ENCODE results near the gene RBM19.

Gene RBM19

DNA sequence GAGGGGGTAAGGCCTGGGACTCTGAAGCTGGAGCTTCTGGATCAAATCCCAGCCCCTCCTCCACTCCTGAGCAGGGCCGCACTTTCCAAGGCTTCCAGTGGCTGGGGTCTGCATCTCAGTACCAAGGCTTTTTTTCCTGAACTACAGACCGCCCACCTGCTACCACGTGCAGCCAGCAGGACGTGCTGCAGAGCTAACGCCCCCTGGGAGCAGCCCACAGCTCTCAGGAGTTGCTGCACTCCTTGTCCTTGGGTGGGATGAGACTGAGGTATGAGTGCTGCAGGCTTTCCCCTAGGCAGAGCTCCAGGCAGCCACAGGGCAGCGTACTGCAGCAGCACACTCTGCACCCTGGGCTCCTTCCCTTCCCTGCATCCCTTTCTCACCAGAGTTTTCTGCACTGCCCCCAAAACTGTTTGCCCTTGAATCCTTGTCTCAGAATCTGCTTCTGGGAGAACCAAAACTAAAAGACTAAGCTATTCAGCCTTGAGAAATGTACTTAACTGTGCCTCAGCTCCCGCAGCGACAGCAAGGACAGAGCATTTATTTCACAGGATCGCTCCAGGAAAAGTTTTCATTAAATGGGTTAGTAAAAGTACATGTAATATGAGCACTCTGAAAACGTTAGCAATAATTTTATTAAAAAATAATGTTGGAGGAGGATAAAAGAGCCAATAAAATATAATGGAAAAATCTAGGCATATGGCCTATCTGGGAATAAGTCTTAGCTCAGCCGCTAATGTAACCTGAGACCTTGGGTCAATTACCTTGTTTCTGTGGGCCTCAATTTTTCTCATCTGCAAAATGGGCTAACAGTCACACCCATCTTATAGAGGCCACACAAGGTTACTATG lies 25.5 kb downstream of the RBM19 start:
- in situ Hi-C loops (cut with MboI; ENCODE audit: low sequenced_read_pairs, unreplicated experiment), result no loop called here
- TF ChIP-seq, protein P1, sequence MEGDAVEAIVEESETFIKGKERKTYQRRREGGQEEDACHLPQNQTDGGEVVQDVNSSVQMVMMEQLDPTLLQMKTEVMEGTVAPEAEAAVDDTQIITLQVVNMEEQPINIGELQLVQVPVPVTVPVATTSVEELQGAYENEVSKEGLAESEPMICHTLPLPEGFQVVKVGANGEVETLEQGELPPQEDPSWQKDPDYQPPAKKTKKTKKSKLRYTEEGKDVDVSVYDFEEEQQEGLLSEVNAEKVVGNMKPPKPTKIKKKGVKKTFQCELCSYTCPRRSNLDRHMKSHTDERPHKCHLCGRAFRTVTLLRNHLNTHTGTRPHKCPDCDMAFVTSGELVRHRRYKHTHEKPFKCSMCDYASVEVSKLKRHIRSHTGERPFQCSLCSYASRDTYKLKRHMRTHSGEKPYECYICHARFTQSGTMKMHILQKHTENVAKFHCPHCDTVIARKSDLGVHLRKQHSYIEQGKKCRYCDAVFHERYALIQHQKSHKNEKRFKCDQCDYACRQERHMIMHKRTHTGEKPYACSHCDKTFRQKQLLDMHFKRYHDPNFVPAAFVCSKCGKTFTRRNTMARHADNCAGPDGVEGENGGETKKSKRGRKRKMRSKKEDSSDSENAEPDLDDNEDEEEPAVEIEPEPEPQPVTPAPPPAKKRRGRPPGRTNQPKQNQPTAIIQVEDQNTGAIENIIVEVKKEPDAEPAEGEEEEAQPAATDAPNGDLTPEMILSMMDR (IDR thresholded peaks at IDR 0.05; ENCODE audit: borderline replicate concordance, control extremely low read depth, extremely low read depth, insufficient read depth, missing control alignments), result no peak
- DNase-seq (ENCODE audit: low spot score), result no peak

DNA sequence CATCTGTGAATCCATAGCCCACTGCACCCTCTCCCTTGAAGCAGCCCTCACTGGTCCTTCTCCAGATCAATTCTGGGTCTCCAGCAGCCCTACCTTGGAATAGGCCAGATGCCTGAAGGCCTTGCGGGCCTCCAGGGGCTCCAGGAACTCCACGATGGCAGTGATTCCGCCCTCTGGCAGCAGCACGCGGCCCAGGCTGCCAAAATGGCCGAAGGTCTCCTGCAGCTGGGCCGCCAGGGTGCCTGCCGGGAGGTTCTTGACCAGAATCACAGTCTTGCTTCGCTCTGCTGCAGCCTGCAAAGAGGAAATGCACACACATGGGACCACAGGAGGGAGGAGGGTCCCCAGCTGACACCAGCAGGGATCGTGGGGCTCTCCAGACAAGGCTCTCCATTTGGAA lies 26.3 kb downstream of the RBM19 start:
- no peak for DNase-seq (ENCODE audit: low spot score)
- TF ChIP-seq, protein P1 (IDR thresholded peaks at IDR 0.05; ENCODE audit: borderline replicate concordance, control extremely low read depth, extremely low read depth, insufficient read depth, missing control alignments), result no peak
- in situ Hi-C loops (cut with MboI; ENCODE audit: low sequenced_read_pairs, unreplicated experiment), result no loop called here

- no peak for DNase-seq (ENCODE audit: low spot score)
- in situ Hi-C loops (cut with MboI; ENCODE audit: low sequenced_read_pairs, unreplicated experiment), result no loop called here
- TF ChIP-seq, protein P1 (IDR thresholded peaks at IDR 0.05; ENCODE audit: borderline replicate concordance, control extremely low read depth, extremely low read depth, insufficient read depth, missing control alignments), result no peak
Measured at GRCh38 chr12:113938471-113938870, 27.7 kb downstream of the RBM19 start.

DNA sequence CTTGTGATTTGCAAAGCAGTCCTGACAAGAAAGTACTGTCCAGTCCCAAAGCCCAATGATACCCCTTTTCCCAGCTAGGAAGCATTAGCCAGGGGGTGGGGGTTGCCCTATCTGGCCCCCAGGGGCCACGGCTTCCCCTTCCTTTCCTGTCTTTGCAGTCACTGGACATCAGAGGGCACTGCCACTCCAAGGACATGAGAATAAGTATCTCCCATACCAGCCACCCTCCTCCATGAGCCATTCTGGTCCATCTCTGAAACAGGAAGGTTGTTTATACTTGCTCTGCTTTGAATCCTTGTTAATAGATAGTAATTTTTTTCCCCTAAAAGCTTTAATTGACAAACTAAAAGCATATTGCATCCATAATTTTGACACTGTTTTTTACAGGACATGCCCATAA lies 29.7 kb downstream of the RBM19 start:
- TF ChIP-seq, protein P1 (IDR thresholded peaks at IDR 0.05; ENCODE audit: borderline replicate concordance, control extremely low read depth, extremely low read depth, insufficient read depth, missing control alignments), result no peak
- no peak for DNase-seq (ENCODE audit: low spot score)
- in situ Hi-C loops (cut with MboI; ENCODE audit: low sequenced_read_pairs, unreplicated experiment), result no loop called here

DNA sequence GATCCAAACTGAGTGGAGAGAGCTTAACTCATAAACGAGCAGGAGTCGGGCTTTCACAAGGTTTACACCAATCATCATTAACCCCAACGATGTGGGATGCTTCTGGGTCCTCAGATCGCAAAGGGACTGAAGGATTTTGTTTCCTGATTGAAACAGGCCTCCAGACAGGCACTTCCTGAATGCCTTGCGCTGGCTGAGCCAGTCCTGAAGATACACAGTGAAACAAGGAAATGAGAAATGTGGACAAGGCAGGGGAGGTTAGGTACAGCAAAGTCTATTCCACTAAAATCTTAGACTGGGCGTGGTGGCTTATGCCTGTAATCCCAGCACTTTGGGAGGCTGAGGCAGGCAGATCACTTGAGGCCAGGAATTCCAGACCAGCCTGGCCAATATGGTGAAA lies 30.7 kb downstream of the RBM19 start:
- in situ Hi-C loops (cut with MboI; ENCODE audit: low sequenced_read_pairs, unreplicated experiment), result no loop called here
- TF ChIP-seq, protein P1 (IDR thresholded peaks at IDR 0.05; ENCODE audit: borderline replicate concordance, control extremely low read depth, extremely low read depth, insufficient read depth, missing control alignments), result no peak
- no peak for DNase-seq (ENCODE audit: low spot score)

DNA sequence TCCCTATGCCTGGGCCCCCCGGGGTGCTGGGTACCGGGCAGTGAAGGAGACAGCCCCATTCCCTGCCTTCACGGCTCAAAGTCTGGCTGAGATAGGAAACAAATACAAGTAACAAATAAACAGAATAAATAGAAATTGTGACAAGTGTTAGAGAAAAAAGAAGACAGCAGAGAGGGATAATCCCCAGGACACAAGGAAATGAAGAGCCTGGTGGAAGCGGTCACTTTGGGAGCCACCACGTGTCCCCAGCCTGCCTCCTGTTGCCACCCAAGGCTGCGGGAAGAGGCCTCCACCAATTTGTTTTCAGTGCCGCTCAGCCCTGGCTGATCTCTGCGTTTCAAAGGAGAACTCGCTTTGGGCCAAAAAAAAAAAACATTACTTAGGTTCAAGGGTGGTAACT lies 31.2 kb downstream of the RBM19 start:
- TF ChIP-seq, protein P1 (IDR thresholded peaks at IDR 0.05; ENCODE audit: borderline replicate concordance, control extremely low read depth, extremely low read depth, insufficient read depth, missing control alignments), result no peak
- DNase-seq (ENCODE audit: low spot score), result no peak
- in situ Hi-C loops (cut with MboI; ENCODE audit: low sequenced_read_pairs, unreplicated experiment), result no loop called here

Measured in GM13976 (cell line).